ENCODE results near the gene MIGA2.

The MIGA2 gene

DNA sequence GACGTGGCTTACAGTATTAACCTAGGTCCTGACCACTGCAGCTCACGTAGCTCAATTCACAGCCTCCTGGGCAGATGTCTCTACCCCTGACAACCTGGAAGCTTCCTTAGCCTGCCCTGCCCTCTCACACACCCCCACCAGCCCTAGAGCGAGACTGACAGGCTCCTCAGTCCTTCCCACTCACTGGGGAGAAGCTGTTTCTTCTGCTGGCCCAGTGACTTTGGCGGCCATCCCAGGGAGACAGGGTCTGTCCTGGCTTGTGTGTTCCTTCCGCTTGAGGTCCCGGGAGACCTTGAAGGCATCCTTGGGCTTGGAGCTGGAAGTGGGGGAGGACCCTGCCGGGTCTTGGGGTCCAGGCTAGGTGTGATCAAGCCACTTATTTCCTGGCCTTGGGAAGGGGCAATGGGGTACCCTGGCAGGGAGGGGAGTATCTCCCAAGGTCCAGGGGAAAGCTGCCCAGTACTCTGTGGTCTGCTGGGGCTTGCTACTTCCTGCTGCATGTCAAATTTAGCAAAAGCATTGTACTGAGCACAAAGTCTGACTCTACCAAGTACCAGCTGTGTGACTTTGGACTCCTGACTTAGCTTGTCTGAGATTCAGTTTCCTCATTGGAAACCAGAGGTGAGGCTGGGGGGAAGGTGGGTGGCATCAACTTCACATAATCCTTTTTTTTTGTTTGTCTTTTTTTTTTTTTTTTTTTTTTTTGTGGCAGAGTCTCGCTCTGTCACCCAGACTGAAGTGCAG lies 1.9 kb downstream of the MIGA2 start:
- DNase-seq: no peak

DNA sequence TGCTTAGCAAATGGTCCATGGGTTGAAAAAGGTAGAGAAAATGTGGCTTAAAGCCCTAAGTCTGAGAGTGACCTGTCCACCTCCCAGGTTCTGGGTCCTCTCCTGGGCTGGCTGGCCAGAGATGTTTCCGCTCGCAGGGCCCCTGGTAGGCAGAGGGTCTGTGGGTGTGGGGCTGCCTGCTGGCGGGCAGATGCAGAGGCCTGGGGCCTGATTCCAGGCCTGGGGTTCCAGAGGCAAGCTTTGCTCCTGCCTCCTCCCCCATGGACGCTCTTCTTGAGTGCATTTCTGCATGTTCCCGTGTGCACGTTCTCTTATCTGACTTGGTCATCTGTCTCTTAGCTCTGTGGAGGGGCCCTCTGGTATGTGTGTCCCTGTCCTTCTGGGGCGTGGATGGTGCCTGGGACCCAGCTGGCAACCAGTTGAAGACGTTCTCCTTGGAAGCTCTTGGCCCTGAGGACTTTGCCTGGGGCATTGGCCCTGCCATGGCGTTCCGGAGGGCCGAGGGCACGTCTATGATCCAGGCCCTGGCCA lies 3.8 kb downstream of the MIGA2 start:
- no peak for DNase-seq

DNA sequence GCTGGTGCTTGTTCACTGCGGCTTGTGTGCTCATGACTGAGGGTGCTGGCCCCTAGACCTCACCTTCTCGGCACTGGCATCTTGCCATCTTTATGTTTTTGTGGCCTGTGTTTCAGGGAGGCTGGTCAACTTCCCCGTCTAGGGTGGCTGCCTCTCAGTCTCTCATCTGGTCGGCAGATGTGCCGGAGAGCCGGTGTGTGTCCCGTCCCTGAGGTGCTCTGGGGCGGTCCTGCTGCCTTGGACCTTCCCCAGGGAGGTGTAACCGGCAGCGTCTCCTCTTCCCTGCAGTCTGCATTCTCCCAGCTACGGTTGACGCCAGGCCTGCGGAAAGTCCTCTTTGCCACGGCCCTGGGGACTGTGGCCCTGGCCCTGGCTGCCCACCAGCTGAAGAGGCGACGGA lies 5.6 kb downstream of the MIGA2 start:
- DNase-seq: no peak

DNA sequence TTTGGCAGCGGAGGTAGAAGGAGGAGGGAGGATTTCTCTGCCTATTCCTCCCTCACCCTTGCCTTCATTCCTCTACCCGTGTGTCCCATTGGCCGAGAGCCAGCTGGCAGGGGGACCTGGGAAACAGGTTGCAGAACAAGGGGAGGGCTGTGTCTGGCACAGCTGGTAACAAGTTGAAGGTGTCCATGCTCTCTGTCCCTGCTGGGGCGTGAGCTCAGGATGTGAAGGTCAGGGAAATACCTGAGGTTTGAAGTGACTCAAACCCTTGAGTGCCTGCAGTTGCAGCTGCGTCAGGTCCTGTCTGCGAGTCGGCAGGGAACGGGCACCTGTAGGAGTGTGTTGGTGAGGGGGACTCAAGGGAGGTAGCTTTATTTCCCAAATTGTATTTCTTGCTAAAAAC lies 16.2 kb downstream of the MIGA2 start:
- no peak for DNase-seq

DNA sequence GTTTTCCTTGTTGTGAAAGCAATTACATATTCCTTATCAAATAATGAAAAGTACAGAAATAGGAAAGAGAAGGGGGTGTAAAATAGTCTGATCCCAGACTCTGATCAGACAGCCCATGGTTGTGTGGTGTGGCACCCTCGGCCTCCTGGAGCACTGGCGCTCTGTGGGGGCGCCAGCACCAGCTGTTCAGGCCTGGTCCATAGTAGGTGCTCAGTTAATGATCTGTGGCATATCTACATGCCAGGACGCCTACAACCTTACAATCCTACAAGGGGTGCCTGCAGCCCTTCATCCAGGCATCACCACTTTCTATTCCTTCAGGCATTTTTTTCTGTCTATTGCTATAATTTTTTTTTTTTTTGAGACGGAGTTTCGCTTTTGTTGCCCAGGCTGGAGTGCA lies 16.6 kb downstream of the MIGA2 start:
- no peak for DNase-seq

DNA sequence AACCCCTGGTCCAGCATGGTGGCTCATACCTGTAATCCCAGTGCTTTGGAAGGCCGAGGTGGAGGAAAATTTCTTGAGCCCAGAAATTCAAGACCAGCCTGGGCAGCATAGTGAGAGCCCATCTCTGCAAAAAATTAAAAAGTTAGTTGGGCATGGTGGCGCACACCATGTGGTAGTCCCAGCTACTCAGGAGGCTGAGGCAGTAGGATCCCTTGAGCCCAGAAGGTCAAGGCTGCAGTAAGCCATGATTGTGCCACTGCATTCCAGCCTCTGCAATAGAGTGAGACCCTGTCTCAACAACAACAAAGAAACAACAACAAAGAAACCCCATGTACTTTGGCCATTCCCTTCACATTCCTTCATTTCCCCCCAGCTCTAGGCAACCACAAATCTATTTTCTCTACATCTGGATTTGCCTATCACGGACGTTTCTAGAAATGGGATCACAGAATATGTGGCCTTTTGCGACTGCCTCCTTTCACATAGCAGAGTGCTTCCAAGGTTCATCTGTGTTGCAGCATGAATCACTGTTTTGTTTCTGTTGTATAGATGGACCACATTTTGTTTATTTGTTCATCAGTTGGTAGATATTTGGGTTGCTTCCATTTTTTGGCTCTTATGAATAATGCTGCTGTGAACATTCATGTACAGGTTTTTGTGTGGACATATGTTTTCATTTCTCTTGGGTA lies 17.9 kb downstream of the MIGA2 start:
- DNase-seq: no peak

DNA sequence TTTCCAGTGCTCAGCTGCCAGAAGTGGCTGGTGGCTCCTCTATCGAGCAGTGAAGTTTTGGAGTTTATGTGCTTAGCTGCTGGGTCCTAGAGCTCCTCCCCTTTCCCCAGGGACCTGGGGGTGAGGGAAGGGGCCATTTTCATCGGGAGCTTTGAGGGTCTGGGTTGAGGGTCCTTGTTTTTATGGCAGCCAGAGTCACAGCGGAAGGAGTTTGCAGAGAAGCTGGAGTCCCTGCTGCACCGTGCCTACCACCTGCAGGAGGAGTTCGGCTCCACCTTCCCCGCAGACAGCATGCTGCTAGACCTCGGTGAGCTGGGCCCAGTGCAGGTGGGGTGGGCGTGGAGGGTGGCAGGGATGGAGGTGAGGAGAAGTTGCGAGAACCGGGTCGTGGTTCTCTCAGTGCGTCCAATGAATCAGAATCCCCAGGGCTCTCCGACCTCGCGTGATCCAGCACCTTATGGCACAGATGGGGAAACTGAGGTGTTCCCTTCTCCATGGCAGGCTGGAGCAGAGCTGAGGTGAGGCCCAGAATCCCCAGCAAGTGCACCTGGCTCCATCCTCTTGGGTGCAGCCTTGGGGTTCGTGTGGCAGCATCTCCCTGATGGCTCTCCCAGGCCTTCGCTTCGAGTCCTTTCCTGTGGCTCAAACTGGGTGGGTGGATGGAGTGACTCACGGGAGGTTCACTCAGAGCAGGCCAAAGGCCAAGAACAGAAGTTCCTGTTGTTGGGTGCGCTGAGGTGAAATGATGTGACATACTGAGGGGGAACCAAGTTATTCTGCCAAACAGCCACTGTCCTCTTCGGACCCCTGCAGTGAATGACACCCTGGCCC lies 22.8 kb downstream of the MIGA2 start:
- no peak for DNase-seq

DNA sequence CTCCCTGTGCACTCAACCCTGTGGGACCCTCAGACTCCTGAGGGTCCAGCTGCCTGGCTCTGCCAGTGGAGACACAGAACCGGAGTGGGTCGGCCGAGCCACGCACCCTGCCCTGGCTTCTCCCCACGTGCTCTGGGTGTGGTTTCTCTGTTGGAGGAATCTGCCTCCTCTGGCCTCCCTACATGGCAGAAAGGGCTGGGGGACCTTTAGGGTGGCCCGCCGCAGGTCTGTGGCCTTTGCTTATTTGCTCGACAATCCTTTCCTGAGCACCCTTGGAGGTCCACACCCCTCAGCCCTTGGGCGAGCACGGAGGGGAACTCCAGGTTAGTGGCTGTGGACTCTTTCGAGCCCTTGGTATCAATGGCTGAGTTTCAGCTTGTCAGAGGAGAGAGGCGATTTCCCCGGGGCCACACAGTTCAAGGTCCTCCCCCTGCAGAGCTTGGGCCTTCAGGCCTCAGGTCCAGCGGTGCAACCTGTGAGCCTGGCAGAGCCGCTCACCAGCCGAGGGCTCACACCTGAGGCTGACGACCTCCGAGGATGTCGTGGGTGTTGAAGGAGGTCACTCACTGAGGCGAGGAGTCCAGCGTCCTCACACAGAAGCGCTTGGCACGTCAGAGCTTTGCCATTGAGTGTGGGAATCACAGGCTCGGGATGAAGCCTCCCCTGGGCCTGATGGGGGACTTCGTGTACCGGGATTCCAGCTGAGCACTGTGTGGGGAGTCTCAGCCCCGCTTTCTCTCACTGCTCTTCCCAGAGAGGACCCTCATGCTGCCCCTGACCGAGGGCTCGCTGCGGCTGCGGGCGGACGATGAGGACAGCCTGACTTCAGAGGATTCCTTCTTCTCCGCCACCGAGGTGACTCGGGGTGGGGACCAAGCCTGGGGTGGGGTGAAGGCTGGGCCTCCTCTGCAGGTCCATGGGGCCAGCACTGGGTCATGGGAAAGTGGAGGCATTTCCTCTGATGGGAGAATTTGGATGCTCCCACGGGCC lies 23.7 kb downstream of the MIGA2 start:
- DNase-seq: no peak

DNA sequence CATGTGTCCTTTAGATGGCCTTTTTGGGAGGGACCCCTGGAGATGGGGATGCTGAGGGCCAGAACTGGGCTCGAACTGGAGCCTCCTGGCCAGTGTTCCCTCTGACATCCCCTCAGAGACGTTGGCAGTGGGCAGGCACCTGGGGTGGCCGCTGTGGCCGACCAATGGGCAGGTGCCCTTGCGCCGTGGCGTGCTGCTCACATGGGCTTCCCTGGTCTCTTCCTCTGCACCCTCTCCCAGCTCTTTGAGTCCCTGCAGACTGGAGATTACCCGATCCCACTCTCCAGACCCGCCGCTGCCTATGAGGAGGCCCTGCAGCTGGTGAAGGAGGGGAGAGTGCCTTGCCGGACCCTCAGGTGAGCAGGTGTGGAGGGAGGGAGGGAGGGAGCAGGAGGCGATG lies 24.6 kb downstream of the MIGA2 start:
- no peak for DNase-seq

DNA sequence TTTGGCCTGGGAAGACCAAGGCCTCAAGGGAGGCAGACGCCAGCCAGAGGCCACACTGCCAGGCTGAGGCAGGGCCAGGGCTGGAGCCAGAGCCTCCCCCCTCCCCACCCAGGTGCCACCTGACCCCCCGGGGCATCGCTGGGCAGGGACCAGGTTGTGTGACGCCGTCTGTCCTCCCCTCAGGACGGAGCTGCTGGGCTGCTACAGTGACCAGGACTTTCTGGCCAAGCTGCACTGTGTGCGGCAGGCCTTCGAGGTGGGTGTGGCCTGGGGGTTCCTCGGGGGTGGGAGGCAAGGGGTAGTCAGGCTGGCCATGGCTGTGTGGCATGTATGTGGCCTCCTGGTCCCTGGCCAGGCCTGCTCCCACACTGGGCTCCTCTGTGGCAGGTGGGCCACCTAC lies 26.6 kb downstream of the MIGA2 start:
- DNase-seq: no peak

DNA sequence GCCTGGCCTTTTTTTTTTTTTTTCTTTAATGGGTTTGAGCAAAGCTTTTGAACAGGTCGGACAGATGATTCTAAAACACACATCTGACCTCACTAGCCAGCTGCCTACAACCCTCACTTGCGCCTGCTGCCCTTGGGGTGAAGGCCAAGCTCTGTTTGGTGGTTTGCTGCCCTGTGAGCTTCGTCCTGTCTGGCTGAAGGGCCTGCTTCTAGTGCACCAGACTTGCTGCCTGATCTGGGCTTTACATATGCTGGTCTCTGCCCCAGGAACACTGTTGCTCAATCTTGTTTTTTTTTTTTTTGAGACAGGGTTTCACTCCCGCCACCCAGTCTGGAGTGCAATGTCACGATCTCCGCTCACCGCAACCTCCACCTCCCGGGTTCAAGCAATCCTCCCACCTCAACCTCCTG lies 28.1 kb downstream of the MIGA2 start:
- DNase-seq: no peak

DNA sequence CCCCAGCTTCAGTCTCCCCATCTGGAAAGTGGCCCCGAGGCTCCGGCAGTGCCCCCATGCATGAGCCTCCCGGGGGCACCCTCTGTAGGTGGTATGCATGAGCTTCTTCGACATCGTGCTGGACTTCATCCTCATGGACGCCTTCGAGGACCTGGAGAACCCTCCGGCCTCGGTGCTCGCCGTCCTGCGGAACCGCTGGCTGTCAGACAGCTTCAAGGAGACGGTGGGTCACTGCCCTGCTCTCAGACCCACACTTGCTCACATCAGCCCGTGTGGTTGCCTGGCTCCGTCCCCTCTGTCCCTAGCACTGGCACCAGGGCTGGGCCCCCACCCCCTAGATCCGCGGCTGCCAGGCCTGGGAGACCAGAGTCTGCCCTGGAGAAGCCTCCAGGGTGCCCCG lies 31.7 kb downstream of the MIGA2 start:
- DNase-seq: no peak

DNA sequence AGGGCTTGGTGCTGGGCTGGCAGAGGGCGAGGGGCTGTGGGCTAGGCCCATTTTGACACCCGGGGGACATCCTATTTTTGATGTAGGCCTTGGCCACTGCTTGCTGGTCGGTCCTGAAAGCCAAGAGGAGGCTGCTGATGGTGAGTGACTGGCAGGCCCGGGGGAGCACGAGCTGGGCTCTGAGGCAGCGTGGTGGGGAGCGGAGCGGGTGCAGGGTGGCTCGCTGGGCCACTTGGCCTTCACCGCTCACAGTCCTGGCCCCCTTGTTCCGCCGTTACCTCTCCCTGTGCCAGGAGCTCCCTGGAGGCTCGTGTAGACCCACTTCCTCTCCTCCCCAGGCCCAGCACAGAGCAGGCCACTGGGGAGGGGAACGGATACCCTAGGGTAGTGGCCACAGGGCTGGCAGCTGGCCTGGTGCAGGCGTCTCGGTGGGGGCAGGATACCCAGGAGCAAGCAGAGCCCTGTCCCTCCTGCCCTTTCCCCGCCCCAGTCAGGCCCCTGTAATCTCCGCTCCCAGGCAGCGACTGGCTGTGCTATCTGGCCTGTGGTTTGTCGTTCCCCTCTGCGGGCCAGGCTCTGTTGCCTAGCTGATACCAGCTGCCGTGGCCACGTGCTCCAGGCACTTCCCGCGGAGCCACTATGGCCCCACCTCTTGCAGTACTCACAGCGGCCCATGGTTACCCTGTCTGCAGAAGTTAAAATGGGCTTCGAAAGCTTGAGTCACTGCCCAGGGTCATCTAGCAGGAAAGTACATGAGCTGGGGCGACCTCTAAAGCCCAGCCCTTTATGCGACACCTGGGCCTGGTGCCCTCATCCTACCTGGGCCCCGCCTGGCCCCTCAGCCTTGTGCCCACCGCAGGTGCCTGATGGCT lies 32.8 kb downstream of the MIGA2 start:
- no peak for DNase-seq

DNA sequence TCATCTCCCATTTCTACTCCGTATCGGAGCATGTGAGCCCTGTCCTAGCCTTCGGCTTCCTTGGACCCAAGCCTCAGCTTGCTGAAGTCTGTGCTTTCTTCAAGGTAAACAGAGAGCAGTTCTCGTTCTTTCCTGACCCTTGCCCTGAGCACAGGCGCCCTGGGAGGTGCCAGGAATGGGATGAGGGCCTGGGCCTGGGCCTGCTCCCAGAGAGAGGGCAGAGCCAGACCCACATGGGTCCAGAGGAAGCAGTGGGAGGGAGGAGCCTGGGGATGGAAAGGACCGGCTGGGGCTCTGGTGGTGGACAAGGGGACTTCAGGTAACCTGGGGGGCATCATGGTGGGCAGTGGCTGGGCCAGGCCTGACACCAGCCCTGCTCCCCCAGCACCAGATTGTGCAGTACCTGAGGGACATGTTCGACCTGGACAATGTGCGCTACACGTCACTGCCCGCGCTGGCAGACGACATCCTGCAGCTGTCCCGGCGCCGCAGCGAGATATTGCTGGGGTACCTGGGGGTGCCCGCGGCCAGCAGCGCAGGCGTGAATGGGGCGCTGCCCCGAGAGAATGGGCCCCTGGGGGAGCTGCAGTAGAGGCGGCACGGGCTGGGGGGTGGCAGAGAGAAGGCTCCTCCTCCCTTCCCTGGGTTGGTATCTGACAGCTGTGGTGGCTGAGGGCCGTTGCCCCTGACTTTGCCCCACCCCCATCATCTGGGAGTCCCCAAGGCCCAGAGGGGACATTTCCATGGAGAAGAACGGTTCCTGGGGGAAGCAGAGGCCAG lies 33.6 kb downstream of the MIGA2 start:
- DNase-seq: no peak

DNA sequence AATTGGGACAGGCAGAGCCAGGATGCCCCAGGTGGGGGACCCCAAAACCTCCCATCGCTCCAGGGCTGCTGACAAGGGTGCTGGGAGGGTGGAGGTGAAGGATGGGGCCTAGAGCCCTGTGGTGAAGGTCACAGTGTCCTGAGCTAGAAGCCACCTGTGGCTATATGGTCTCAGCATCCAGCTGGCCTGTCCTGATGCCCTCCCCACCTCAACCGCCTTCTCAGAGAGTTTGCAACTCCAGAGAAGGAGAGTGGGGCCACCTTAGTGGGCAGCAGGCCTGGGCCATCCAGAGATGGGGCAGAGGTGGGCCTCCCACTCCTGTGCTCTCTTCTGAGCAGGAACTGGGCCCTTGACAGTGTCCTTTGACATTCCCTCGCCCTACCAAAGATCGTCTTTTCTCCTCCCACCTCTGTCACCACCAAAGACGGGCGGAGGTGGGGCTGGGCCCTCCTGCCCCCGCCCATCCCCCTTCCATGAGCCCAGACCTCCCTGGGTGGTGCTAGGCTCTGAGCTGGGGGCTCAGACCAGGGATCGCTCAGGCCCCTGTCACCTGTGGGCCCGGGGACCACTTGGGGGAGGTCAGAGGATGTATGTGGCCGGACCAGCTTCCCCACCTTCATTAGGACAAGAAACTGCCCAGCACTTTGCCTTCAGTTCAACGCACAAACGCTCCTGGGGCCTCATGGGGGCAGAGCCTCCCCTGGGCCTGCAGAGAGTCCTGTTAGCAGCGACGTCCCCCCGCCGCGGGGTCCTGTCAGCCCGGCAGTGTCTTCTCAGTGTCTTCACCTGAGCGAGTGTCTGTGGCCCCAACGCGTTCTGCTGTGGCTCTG lies 34.5 kb downstream of the MIGA2 start:
- no peak for DNase-seq

DNA sequence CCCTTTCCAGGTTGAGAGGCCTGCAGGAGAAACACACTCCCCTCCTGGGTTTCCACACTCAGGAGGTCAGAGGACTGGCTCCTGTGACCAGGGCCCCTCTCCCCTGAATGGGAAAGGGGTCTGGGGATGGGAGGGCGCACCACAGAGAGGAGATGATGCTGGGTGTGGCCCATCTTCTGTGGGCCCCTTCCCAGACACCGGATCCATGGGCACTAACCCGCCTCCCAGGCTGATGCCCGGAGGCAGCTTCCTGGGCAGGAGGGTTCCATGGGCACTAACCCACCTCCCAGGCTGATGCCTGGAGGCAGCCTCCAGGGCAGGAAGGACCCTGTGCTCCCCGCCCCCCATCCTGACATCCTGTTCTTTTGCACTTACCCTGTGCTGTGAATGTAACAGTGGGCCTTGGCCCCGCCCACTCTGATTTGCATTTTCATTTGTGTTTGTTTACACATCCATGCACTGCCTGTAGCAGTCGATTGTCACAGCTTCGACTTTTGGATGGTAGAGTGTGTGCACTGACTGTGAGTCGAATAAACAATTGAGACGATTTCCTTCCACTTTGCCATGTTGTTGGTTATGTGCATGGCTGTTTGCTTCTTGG lies 35.2 kb downstream of the MIGA2 start:
- no peak for DNase-seq

DNA sequence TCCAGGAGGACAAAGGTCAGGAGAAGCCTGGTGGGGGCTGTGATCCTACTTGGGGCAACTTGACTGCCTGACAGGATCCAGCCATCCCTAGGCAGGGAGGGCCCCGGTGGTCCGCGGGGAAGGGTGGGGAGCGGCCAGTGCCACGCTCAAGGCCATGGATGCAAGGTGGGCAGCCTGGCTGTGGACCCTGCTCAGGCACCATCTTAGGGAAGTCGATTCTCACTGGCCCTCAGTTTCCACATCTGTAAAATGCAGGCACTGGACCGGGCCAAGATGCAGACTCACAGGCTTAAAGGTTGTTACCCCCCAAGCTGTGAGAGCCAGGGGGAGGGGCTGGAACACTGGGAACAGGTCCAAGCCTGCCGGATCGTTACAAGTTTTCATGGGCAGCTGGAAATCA lies 35.7 kb downstream of the MIGA2 start:
- DNase-seq: no peak

DNA sequence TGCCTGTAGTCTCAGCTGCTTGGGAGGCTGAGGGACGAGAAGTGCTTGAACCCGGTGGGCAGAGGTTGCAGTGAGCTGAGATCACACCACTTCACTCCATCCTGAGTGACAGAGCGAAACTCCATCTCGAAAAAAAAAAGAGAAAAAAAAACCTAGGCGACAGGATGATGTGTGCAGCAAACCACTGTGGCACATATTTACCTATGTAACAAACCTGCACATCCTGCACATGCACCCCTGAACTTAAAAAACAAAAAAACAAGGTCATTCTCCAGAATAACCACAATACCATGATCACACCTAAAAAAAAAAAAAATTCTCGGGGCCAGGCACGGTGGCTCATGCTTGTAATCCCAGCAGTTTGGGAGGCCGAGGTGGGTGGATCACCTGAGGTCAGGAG lies 37.0 kb downstream of the MIGA2 start:
- no peak for DNase-seq

DNA sequence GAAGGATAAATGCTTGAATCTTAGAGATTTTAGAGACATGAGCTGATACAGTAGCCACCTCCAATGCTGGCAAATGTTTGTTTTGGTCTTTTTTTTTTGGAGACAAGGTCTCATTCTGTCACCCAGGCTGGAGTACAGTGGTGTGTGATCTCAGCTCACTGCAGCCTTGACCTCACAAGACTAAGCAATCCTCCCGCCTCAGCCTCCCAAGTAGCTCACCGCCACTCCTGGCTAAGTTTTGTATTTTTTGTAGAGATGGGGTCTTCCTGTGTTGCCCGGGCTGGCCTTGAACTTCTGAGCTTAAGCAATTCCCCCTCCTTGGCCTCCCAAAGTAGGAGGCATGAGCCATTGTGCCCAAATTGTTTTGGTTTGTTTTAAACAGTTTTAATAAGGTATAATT lies 37.7 kb downstream of the MIGA2 start:
- no peak for DNase-seq
